ENCODE data around the gene APOBEC4.
"Not testable (repeated sequence)": the region's sequence is repeated elsewhere in the genome, so short reads cannot be mapped to it uniquely, and the experiment has no call there.

The APOBEC4 gene

DNA sequence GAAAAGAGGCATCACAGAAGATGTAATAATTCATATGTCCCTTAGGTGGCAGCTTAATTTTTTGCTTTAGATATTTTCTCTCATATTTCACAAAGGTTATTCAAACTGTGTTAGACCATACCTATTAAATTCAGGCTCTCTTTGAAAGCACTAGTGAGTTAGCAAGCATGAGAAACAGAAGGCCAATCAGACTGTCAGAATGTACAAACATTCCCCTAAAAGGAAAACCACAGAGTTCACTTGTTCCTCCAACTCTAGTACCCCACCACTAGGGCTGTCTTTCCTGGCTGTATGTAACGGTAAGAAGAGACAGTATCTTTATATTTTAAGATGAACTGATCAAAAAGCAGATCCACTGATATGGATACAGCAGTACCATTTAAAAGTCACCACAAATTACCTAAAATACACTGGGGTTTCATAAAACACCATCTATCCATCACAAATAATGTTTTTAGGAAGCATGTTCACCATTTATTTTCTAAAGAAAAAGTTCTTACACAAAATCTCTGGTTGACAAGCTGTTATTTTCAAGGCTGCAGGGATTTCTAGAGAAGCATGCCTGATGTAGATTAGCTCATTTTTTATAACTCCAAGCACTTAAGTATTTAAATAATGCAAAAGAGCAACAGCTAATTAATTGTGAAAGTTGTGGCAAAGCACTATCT is 19.3 kb downstream of the APOBEC4 start:
- peak; percentile 55 for DNase-seq

DNA sequence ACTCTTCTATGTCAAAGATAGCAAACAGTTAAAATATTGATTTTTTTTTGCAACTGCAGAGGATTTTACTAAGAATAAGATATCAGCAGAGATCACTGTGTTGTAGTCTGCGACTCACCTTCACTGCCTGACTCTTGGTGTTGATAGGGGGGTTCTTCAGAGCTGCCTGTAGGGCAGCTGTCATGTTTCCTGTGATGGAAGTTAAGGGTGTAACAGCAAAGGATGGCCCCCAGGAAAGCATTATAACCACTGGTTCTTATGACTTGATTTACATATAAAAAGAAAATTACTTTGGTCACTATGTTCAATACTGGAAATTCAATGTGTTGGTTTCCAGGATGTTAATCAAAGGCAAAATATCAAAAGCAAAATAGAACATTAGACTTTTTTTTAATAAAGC is 20.2 kb downstream of the APOBEC4 start:
- no peak for DNase-seq

DNA sequence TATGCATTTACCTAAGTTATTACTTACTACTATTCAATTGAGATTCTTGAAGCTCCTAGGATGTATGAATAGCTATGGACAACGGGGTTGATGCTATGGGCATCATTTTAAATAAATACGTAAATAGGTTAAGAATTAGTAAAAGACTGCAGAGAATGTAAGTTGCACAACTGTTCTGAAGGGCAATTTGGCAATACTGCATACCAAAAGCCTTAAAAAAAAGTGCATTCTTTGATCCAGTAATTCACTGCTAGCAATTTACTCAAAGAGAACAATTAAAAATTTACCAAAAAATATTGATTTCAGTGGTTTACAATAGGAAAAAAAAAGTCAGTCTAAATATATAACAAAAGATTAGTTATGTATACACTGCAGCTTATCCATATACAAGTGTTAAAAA is 21.0 kb downstream of the APOBEC4 start:
- DNase-seq, result no peak

GRCh38 chr1:183630748-183631147 is 22.4 kb downstream of the APOBEC4 start:
- DNase-seq, result no peak

DNA sequence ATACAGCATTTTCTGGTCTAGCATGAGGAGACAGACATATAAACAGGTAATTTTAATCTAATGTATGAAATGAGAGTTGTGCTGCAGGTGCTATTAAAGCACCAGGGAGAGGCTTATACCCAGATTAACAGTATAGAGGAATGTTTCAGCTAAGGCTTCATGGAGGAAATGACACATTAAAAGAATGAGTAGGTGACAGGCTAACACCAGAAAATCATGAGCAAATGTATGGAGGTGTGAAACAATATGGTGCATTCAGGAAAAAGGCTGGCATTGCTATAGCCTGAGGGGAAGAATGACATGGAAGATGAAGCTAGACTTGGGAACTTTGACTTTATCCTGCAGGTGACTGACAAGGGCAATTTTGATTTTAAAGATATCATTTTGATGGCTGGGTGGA is 24.6 kb downstream of the APOBEC4 start:
- DNase-seq, result no peak

DNA sequence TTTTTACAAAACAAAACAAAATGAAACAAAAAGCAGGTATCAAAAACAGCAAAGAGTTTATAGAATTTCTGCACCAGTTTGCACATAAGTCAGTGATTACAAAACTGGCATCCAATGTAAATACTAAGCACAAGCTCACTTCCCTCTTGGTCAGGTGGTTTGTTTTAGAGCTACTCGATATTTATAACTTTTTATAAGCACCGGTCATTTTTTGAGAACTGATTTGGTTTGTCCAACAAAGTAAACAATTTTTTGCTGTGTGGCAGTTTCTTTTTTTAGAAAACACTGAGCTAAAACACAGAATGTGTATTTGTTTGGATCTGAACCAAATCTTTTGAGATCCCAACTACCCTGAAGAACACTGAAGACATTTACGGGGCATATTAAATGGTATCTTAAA is 26.9 kb downstream of the APOBEC4 start:
- DNase-seq, result not testable (repeated sequence)

DNA sequence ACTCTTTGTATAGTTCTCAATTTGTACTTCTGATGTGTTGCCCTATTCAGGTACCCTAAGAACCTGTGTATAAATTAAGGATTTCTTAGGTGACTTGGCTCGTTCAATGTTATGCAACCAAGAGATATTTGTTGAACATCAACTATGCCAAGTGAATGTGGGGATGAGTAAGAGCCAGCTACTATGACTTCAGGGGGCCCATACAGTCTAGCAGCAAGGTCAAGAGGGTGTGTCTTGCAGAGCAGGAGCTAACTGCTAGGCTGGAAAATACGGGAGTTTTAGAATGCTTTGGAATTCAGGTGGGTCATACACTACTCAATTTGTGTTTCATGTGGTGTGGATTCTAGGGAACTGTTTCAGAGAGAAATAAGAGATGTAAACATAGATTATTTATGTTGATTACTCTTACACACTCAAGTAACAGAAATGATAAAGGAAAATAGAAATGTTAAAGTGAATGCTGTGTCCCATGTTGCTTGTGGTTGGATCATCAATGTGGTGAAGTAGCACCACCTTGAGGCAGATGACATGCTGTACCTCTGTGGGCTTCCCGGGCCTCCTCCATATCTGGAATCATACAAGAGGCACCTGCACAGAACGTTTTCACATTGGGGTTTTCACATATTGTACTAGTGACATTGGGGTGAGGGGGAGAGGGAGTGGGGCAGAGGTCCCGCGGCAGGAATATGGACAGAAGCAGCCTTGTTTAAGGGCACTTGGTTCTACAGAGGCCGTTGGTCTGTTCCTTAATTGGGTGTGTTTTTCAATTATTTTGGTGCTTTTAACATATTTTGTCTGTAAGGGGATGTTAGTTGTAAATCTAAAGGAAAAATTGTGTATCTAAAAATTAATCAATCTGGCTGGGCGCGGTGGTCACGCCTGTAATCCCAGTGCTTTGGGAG is 30.0 kb downstream of the APOBEC4 start:
- DNase-seq, result peak; percentile 67

DNA sequence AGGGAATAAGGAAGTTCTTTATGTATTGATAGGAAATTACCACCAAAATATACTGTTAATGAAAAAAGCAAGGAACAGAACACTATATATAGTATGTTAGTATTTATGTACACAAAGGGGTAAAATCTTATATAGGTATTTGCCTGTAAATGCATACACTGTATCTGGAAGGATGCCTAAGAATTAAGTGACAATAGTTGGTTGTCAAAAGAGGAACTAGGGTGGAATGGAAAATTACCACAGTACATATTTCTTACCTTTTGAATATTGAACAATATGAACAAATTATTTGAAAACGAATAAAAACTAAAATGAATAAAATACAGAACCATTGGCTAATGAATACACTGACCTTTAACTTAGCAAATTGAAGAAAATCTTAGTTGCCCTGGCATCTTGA is 31.1 kb downstream of the APOBEC4 start:
- DNase-seq, result no peak

- no peak for DNase-seq
Observed at GRCh38 chr1:183620311-183620710, 32.8 kb downstream of the APOBEC4 start.

DNA sequence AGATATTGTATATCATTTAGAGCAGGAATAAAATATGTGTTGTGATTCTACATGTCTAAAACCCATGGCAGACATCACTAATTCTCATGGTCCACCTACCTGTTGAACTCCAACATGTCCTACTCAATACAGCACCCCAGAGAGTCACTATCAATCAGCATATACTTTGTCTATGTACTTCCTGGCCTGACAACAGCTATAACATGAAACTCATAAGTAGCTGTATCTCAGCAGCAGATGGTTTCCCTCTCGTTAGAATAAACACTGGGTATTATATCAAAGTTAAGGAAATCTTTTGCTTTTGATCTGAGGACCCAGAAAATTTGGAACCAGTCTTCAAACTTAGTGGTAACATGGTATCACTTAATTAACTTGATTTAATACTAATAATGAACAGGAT is 33.3 kb downstream of the APOBEC4 start:
- no peak for DNase-seq

DNA sequence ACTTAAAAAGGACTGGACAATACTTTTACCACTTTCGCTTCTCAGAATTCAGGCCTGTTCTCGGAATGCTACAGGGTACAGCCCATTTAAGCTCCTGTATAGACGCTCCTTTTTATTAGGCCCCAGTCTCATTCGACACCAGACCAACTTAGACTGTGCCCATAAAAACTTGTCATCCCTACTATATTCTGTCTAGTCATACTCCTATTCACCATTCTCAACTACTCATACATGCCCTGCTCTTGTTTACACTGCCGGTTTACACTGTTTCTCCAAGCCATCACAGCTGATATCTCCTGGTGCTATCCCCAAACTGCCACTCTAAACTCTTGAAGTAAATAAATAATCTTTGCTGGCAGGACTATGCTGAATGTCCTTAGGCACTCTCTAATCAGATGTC is 34.9 kb downstream of the APOBEC4 start:
- not testable (repeated sequence) for DNase-seq

DNA sequence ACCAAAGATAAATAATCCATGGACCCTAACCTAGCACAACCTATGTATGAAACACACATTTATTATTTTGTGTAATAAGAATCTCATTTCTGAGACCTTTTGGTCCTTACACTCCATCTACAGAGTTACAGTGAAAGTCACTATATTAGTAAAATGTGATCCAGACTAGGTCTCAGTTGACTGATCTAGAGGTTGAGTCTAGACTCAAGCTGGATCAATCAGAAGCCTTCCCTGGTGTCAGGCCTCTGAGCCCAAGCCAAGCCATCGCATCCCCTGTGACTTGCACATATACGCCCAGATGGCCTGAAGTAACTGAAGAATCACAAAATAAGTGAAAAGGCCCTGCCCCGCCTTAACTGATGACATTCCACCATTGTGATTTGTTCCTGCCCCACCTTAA is 40.1 kb downstream of the APOBEC4 start:
- not testable (repeated sequence) for DNase-seq

DNA sequence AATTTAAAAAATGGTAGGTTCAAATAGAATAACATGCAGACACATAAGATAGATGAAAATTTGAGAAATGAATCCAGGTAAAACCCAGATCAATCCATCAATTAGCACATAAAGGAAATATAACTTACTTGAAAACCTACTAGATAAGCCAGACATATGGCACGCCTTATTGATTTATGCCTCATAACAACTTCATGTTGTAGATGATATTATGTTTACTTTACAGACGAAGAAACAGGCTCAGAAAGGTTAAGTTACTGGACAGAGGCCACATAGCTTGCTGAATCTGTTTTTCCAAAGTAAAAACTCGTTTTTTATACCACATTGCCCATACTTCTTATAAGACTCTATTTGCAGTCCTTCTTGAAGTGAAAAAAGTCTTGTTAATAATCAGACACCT is 40.7 kb downstream of the APOBEC4 start:
- no peak for DNase-seq

GRCh38 chr1:183611021-183611420 is 42.1 kb downstream of the APOBEC4 start:
- DNase-seq, result no peak

GRCh38 chr1:183609759-183610452 is 43.2 kb downstream of the APOBEC4 start:
- DNase-seq, result no peak

DNA sequence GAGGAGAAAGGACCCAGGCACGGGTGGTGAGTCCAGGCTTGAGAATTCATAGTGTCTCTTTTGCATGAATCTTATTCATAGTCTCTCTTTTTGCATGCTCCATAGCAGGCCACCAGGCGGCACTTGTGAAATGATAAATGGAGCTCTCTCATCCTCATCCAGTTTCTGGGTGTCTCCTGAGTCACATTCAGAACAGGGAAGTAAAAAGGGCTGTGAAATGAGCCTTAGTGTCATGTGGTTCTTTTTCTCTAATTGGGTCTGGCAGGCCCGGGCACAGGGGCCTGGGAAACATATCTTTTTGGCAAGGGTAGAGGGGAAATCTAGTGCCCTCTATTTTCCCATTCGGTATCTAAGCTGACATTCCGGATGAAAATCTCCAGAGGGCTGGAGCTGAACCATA is 43.8 kb downstream of the APOBEC4 start:
- DNase-seq, result no peak

GRCh38 chr1:183607322-183607980 is 45.7 kb downstream of the APOBEC4 start:
- no peak for DNase-seq

DNA sequence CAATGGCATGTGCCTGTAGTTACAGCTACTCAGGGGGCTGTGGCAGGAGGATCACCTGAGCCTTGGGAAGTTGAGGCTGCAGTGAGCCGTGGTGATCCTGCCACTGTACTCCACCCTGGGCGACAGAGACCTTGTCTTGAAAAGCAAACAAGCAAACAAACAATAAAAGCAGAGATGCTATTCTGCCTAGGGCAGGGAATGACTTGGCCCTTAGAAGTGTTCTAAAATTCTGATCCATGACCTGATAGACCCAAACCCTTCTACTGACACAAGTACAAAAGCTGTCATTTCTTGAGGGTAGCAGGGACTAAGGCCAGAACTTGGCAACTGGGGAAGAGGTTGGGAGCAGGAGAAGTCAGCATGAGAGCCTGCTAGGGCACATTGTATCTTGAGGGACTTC is 47.2 kb downstream of the APOBEC4 start:
- no peak for DNase-seq

GRCh38 chr1:183604815-183605214 is 48.3 kb downstream of the APOBEC4 start:
- no peak for DNase-seq

DNA sequence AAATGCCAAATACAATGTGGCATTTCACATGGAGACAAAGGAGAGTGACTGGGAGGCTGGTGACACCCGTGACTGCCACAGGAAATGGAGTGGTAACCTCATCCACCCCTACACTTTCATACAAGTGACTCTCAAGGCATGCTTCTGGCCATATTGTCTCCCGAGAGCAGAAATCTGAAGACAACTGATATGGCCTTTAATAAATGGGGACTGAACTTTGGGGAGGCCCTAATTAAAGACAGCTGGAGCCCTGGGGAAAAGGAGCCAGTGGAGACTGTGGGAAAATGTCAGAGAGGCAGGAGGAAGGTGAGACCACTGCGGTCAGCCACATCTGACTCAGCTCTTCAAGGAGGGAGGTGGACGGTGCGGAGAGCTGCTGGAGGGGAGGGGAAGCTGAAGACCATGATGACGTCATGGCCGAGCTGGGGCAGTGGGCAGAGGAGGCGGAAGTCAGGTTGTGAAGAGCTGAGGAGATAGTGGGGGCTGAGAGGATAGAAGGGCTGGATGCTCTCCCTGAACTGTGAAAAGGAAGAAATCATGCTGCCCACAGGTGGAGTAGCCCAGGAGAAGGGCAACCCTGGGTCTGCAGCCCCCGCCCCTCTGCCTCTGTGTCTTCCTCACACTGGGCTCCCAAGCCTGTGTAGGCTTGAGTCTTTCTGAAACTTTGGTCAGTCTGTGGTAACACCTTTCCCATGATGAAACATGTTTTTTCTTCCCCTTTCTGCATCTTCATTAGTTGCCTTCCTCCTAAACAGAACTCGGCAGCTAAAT is 48.9 kb downstream of the APOBEC4 start:
- no peak for DNase-seq

GRCh38 chr1:183602510-183602909 is 50.6 kb downstream of the APOBEC4 start:
- DNase-seq, result no peak

- no peak for DNase-seq
Observed at GRCh38 chr1:183600634-183601033, 52.5 kb downstream of the APOBEC4 start.

Measured in CD4-positive, alpha-beta T cell treated with Interleukin-17A for 4 hours (primary cell).